SHP77 (cell line): Measurements from ENCODE around the gene LSM3.
A peak's percentile ranks its signal among the peaks of the same experiment; 100 is the strongest.

Source experiments
- DNase-seq, 2 experiments: peaks; one replicate each; lab custom pipeline; 2025; lab: John Stamatoyannopoulos, UW

The LSM3 gene

DNA sequence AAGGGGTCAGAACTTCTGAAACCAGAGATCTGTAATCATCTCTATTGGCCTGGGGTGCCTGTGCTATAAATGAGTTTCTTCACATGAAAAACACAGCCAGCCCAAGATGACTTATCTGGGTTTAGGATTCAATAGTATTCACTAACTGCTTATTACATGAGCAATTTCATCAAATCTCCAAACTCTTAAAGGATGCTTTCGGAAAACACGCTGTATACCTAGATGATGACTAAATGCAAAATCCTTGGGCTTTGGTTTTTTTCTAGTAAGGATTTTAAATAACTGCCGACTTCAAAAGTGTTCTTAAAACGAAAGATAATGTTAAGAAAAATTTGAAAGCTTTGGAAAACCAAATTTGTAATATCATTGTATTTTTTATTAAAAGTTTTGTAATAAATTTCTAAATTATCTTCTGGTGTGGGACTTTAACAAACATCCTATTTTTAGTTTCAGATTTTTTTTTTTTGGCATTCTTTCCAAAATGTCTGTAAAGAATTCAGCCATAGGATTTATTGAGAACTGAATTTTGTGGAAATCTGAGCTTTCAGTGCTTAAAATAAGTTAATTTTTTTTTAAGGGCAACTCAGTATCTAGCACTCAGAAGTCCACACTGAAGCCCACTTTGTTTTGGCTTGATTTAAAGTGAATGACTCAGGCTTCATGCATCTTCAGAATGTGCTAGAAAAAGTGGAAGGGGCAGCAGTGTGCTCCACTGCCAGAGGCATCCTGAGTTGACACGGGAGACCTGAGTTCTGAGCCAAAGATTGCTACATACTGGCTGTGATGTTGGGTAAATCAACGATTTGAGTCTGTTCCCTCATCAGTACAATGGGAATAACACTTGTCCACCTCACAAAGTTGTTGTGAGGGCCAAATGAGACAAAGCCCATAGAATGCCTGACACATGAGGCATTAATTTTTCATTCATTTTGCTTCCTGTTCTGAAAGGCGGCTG is 35.1 kb upstream of the LSM3 start:
- DNase-seq = no peak

DNA sequence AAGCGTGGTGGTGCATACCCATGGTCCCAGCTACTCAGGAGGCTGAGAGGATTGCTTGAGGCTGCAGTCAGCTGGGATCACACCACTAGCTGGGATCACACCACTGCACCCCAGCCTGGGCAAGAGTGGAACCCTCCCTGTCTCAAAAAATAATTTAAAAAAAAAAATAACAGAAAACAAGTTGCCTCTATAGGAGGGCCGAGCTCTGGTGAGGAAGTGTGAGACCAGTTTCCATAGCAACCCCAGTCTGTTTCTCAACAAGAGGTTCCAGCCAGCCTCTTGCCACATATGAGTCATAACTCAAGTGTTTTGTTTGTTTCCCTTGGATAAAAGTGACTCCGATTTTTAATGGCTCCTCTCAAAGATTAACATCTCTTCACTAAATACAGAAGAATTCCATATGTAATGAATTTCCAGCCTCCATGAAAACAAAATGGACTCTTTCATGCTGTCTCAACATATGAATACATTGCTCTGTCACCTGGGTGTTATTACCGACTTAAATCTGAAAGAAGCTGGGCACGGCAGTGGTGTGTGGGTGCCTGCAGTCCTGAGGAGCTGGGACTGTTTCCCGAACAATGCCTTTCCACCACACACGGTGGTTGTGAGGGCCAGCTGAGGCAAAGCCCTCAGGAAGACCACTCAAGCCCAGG is 34.1 kb upstream of the LSM3 start:
- DNase-seq = peak; percentile 79 to 86

- no peak for DNase-seq
Observed at GRCh38 chr3:14145236-14145635, 33.4 kb upstream of the LSM3 start.

DNA sequence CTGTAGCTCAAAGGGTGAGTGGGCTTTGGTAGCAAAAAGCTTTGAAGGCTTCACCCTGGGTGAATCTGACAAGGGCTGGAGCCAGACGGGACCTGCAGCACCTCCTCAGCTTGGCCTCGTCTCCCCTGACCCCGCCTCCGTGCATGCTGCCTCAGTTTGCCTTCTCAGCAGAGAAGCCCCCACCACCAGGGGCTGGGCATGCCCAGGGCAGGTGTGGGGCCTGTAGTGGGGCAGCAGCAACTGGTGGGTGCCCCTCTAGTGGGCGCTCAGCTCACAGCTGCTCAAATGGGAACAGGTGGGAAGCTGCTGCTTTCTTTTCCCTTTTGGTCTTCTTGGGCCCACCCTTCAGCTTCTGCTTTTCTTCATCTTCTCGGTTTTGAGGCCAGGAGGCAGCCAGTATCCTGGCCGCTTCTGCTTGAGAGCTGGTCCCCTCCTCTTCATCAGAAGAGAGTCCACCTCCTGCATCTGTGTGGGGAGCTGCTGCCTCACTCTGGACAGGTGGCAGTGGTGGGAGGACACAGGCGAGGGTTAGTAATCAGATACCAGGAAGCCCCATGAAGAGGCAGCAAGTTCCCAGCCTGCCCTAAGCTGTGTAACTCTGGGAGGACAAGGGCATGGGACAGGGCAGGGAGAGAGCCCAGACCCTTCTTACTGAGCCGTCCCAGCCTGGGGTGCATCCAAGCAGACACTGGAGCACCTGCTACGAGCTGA is 32.8 kb upstream of the LSM3 start:
- no peak for DNase-seq

GRCh38 chr3:14146381-14147065 is 32.1 kb upstream of the LSM3 start:
- no peak for DNase-seq

GRCh38 chr3:14147066-14147435 is 31.6 kb upstream of the LSM3 start:
- DNase-seq = no peak

- no peak for DNase-seq
Observed at GRCh38 chr3:14147617-14148016, 31.0 kb upstream of the LSM3 start.

DNA sequence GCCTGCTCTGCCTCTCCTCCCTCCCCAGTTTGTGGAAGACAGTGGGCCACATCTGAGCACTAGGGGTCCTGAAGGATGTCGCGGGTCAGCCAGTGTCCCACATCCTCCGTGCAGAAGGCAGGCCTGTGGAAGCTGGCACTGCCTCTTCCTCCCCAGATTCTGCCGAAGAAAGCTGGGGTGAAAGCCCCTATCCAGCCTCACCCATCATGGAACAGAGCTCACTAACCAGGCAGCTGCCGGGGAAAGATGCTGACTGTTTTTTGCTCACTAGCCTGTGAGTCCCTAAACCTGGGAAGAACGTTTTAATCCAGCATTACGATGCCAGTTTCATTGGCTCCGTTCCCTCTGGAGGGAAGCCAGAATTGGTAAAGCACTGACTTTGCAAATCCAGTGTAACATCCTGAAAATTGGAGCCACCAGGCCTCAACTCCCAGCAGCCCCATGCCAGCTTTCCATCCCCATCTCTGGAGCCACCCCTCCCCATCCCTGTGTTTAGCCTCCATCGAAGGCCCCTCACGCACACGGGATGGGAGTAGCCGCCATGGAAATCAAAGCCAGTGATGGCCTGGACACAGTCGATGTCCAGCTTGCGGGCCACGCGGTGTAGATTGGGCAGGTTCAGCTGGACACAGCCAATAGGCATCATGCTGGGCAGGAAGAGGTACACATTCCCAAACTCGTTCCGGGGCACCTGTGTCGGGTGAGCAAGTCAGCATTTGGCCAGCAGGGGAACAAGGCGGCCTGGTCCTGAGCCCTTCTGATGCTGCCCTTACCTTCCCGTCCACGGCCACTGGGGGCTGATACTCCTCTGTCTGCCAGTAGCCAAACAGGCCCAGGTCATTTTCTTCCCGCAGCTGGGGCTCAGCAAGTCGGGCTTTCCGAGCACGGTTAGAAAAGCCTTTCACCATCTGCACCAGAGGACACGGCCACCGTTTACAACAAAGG is 30.3 kb upstream of the LSM3 start:
- DNase-seq = no peak

GRCh38 chr3:14150078-14150477 is 28.5 kb upstream of the LSM3 start:
- DNase-seq = no peak

- DNase-seq = no peak
Observed at GRCh38 chr3:14150491-14151230, 28.0 kb upstream of the LSM3 start.

GRCh38 chr3:14151471-14152083 is 27.0 kb upstream of the LSM3 start:
- DNase-seq = no peak

DNA sequence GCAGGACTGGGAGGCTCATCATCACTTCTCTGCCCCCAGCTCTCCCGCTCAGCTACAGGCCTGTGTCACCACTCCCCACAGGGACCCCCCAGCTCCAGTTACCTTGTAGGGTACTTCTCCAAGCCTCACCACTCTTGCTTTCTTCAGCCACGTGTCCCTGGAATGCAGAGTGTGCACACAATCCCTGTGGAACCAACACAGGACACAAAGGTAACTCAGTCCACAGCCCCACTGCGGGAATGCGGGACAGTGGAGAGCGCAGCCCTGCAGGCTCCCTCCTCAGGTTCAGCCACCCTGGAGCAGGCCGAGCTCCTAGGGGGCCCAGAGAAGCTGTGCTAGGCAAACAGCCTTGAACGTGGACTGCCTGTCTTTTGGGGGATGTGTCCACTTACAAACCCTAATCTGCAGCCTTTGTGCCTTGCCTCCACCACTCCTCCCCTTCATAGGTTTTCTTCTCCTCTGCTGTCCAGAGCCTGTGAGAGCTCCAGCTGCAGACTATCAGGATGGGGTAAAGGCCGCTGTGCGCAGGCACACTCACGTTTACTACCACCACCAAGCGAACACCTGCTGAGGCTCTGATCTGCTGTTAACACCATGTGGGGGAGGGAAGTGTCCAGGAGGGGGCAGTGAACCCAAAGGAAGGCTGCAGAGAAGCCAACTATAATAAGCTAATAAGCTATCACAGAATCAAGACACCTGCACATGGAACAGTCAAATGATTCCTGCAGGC is 26.2 kb upstream of the LSM3 start:
- DNase-seq = peak; percentile 25 to 49

DNA sequence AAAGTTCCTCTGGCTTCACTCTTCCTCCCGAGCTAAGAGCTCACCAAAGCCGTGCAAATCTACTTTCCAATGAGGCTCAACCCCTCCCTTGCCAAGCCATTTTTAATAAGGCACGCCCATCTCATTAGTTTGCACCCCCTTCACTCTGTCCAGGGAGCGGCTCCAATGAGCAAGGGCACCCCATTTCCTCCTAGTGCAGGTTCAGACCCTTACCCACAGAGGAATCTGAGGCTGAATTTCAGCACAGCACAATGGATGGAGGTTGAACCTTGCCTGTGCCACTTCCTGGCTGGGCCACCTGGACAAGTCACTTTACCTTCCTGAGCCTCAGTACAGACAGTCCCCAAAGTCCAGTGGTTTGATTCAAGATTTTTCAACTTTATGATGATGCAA is 25.7 kb upstream of the LSM3 start:
- no peak for DNase-seq

GRCh38 chr3:14153663-14154062 is 25.0 kb upstream of the LSM3 start:
- no peak for DNase-seq

DNA sequence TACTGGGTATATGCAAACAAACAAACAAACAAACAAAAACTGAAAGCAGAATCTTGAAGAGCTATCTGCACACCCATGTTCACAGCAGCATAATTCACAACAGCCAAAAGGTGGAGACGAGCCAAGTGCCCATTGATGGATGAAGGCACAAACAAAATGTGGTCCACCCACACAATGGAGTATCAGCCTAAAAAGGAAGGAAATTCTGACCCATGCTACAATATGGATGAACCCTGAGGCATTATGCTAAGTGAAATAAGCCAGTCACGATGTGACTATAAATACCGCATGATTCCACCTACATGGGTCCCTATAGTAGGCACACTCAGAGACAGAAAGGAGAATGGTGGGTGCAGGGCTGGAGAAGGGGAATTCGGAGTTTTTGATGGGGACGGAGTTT is 24.3 kb upstream of the LSM3 start:
- DNase-seq = no peak

DNA sequence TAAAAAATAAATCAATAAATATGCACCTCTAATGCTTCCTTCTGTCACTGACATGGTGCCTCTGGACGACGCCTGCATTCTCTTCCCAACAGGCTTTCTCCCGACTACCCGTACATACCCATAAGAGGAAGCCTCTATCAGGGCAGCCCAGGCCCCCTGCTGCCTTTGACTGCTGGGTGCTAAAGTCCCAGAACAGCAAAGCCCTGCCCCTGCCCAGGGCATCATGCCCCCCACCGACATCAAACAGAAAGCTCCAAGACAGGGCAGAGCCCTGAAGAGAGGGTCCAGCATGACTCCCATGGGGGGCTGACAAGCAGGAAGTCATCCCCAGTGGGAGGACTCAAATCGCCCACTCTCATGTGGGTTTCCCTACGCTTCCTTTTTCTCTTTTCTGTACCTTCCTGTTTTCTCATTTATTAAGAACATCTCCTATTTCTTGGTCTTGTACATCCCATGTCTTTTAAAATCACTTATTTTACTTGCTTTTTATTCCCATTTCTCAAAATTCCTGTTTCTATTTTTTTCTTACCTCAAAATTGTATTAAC is 23.6 kb upstream of the LSM3 start:
- no peak for DNase-seq

GRCh38 chr3:14156201-14156600 is 22.4 kb upstream of the LSM3 start:
- DNase-seq = no peak

- DNase-seq = no peak
Observed at GRCh38 chr3:14156843-14157561, 21.6 kb upstream of the LSM3 start.
